HG03064 (cell line): ENCODE results near the gene SRGAP1.

Experiments
- ATAC-seq: cut with Tn5 transposase; IDR thresholded peaks from one replicate; pipeline ENCODE4 v1.9.1; 2021; ENCODE audit warnings: low read depth; ENCODE audit not compliant: unreplicated experiment

SRGAP1 gene

DNA sequence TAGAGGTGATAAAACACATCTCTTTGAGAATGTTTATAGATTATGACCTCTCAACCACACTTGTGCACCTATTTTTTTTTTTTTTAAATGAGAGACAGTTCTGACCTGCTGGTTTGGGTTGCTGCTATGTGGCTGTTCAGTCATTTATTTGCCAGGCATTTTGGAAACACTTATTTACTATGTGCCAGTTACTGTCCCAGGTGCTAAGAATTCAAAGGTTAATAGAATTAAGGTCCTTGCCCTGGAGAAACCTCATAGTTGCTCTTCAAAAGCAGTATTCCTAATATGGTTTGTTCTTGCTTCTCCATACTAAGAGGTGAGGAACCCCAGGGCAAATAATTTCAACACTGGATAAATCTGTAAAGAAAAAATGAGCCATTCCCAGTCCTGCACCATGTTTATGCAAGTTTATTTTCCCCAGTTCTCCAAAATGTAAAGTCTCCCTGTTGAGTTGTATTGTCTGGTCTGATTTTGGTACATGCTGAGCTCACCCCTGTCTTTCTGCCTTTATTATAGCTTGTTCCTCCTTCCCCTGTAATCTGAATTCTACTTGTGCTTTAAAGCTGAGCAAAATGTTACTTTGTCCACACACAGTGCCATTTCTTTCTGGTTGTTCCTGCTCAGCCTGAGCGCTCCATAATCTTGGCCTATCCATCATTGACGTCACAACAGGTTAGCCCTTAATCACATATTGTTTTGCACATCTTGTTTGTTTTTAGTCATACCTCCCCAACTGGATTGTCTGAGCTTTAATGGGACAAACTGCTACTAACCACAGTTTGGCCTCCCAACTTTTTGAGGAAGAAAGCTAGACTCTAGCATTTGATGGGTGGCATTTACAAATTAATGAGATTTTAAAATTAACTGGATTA is 56.7 kb downstream of the SRGAP1 start:
- no peak for ATAC-seq

DNA sequence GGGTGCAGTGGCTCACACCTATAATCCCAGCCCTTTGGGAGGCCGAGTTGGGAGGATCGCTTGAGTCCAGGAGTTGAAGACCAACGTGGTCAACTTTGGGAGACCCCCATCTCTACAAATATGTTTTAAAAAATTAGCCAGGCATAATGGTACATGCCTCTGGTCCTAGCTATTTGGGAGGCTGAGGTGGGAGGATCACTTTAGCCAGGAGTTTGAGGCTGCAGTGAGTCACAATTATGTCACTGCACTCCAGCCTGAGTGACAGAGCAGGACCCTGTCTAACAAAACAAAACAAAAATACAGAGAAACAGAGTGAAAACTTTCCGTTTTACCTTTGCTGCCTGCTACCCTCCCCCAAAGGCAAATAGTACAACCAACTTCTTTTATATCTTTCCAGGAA is 60.2 kb downstream of the SRGAP1 start:
- ATAC-seq: no peak

DNA sequence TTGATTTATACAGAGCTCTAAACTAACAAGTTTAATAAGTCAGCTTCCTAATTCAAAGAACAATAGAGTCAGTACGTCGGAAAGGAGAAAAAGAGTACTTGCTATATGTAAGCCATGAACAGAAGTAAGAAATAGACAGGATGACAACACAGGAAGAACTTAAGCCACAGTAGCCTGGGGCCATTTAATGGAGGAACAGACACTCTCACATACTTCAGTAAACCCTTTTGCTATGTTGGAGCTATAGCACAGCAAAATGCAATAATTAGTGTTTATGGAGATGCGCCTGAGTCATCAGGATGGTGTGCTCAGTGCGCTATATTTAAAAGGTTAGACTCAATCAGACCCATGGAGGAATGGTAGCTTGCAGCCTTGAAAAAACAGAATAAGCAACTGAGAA is 61.0 kb downstream of the SRGAP1 start:
- no peak for ATAC-seq

DNA sequence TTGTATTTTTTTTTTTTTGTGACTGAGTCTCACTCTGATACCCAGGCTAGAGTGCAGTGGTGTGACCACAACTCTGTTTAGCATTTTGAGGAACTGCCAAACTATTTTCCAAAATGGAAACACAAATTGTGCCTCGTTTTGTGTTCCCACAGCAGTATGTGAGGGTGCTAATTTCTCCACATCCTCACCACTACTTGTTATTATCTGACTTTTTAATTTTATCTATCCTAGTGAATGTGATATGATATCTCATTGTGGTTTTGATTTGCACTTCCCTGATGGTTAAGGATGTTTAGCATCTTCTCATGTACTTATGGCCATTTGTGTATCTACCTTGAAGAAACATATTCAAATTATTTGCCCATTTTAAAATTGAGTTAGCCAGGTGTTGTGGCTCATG is 62.4 kb downstream of the SRGAP1 start:
- no peak for ATAC-seq

DNA sequence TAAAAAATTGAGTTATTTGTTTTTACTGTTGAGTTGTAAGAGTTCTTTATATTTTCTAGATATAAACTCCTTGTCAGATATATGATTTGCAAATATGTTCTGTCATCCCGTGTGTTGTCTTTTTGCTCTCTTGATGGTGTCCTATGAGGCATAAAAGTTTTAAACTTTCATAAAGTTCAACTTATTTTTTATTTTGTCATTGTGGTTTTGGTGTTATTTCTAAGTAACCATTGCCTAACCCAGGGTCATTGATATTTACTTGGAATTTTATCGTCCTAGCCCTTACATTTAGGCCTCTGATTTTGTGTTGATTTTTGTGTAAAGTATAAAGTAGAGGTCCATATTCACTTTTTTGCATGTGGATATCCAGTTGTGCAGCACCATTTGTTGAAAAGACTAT is 63.1 kb downstream of the SRGAP1 start:
- no peak for ATAC-seq

DNA sequence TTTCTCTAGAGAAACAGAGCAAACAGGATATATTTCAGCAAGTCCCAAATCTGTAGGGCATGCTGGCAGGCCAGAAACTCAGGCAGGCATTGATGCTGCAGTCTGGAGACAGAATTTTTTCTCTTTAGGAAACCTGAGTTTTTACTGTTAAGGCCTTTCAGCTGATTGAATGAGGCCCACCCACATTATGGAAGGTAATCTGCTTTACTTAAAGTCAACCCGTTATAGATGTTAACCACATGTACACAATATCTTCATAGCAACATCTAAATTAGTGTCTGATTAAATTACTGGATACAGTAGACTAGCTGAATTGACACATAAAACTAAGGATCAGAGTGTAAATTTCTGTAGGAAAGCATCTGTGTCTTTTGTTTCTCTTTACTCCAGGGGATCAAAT is 65.2 kb downstream of the SRGAP1 start:
- ATAC-seq: no peak

DNA sequence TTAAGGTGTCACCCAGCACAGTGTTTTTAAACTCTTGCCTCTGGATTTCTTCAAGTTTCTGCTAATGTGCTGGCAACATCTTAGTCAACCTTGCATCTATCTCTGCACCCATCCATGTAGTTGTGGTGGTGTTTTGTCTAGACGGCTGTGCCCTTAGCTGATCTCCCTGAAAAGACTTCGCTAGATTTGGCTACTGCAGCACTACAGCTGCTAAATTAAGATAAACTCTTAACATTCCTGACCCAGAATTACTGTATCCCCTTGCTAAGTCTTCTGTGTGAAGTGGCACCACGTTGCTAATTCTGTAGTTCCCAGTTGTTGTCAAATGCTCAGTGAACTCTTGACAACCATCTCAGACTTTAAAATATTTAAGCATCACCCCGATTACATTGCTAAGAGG is 66.8 kb downstream of the SRGAP1 start:
- ATAC-seq: no peak

DNA sequence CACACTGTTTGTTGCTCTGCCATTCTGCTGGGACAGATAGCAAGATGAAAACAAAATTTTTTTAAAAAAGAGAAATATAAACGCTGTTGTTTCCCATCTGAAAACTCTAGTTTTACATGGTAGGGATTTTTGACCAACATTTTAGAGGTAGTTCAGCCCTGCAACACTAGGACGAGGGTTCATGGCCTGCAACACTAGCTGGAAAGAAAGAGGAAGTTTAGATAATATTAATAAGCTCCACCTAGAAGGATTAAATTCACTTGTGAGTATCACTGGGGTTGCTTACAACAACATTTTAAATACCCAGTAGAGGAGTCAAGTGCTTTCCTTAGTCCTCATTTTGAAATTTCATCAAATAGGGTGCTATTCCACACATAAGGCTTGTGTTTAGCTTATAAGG is 68.2 kb downstream of the SRGAP1 start:
- no peak for ATAC-seq

DNA sequence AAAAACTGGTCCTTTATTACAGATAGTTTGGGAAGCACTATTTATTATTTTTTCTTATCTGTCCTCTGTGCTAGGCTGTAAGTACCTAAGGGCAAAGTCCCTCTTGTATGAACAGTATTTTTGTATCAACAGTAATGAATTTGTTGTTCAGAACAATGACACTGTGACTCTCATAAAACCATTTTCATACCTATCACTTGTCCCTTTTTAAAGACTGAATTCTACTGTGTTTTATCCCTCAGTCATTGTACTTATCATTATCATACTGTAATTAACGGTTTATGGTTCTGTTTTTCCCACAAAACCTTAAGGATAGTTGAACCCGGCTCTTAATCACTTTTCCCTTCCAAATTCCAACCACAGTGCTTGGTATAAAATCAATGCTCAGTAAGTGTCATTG is 69.4 kb downstream of the SRGAP1 start:
- ATAC-seq: no peak

DNA sequence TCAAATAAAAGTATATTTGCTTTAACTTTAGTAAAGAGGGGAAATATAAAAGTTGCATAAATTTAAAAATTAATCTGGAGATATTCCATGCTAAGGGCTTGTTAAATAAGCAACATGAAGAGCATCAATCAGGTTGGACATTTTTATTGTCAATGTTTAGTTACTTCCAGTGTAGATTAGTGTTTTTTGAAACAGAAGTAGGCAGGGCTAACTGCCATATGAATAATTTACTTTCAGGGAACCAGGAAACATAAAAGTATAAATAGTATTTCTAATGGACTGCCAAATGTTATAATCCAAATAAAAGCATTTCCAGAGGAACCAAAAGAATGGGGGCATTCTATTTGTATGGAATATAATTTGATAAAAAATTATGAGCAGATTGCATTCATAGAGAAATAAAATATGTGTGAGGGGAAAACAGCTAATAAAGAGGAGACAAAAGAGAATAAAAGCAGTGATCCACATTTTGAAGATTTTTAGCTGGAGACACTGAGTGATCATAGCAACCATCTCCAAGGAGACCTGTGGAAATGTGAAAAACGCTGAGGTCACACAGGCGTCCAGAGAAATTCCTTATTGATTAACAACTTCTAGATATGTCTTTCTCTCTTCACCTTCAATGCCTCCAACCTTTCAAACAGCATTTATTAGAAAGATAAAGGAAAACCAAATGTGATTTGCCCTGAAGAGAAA is 70.8 kb downstream of the SRGAP1 start:
- no peak for ATAC-seq

DNA sequence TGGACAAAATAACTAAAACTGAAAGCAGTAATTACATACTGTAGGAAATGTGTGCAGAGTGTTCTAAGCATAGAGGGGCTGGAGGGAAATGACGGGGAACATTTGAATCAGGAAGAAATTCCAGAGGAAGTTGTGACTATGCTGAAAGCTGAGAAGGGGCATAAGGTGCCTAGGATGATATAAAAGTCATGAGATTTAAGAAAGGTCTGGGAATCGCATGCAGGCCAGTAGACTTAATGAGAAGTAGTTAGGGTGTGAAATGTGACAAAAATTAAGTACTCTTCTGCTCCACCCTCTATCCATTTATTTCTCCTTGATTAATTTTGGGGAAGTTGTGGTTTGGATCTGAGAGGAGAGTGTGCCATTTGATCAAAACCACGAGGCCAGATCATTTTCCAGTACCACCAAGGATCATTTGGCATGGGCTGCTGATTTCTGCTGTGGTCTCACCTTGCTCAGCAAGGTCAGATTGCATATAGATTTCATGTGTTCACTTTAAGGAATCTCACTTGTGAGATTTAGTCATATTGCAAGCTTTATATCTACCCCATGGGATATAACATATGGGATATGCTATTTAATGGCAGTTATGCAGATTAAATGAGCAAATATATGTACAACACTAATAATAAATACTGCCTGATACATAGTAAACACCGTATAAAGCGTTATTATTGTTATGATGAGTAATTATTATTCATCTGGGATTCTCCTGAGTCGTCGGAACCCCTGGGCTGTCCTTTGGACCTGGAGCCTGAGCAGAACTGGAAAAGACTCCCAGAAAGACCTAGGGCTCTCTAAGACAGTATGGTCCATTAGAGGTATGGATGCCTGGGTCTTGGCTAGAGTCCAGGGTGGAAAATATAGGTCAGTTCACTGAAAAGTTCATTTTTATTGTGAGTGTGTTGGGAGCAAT is 72.3 kb downstream of the SRGAP1 start:
- no peak for ATAC-seq

DNA sequence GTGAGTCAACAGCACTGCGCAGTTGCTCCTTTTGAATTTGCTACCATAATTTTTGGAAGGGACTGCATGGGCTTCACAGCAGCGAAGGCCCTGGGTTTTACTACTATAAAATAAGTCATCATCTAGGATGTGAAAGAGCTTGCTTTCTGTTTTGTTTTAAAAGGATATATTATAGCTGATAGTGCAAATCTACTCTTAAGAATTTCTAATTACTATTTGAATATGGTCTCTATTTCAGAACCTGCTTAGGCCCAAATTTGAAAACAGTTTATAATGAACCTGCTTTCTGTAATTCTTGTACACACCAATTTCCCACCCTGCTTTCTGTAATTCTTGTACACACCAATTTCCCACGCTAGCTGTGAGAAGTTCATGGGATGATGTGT is 73.0 kb downstream of the SRGAP1 start:
- ATAC-seq: no peak

DNA sequence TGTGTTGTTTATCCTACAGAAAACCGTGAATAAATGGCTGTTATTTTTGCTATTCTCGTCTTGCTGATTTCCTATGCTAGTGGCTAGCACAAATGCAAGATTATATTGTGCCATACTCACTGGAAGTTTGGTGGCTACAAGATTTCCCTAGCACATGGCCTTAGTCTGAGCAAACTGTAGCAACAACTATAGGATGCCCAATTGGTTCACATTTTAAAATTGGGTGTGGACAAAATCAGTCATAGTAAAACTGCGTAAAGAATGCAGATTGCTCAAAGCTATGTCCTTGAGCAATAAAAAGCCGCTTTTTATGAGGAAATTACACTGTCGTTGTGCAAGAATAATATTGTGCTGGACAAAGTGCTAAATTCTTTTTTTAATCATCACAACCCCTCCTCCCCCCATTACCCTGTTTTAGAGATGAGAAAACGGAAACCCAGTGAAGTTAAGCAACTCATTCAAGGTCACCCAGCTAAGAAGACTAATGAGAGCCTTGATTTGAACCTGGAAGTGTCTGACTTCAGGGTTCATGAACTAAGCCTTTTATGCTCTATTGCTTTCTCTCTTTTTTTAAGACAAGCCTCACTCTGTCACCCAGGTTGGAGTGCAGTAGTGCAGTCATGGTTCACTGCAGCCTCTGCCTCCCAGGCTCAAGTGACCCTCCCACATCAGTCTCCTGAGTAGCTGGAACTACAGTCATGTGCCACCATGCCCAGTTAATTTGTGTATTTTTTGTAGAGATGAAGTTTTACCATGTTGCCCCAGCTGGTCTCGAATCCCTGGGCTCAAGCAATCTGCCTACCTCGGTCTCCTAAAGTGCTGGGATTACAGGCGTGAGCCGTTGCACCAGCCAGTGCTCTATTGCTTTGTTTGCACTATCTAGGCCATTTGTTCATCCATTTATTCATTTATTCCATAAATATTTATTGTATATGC is 73.6 kb downstream of the SRGAP1 start:
- ATAC-seq: peak; percentile 80

DNA sequence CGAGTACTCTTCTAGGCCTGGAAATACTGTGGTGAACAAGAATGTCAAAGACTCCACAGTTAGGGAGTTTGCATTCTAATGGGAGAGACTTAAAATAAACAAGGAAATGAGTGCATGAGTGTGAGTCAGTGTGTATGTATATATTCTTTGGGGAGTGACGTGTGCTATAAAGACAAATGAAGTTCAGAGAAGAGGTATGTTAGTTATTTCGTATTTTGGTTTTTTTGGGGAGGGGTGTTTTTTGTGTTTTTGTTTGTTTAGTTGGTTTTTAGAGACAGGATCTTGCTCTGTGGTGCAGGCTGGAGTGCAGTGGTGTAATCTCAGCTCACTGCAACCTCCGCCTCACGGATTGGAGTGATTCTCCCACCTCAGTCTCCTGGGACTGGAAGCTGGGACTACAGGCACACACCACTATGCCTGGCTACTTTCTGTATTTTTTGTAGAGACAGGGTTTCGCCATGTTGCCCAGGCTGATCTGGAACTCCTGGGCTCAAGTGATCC is 74.3 kb downstream of the SRGAP1 start:
- ATAC-seq: no peak

DNA sequence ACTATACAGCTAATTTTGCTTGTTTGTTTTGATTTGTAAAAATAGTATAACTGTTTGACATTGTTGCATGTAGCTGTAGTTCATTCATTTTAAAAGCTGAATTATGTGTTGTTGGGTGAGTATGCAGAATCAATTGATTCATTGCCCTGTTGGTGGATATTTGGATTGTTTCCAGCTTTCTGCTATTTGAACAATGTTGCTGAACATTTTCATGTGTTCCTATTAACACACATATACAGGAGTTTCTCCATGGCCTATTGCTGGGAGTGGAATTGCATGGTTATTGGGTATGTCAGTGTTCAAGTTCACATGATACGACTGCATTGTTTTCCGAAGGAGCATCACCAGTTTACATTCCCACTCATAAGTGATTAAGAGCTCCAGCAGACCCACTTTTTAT is 75.3 kb downstream of the SRGAP1 start:
- ATAC-seq: no peak

DNA sequence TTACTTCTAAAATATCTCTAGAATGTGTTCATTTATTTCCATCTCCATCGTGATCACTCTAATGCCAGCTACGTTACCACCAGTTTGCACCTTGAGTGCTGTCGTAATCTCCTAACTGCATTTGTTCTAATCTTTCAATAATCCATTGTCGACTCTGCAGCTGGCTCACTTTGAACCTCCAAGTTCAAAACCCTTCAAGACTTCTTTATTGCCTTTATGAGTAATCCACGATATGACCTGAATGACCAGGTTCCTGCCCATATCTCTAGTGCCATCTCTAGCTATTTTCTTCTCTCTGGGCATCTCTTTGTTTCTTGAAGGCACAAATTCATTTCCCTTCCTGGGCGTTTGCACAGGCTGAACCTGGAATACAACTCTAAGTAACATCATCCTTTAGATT is 76.7 kb downstream of the SRGAP1 start:
- no peak for ATAC-seq

DNA sequence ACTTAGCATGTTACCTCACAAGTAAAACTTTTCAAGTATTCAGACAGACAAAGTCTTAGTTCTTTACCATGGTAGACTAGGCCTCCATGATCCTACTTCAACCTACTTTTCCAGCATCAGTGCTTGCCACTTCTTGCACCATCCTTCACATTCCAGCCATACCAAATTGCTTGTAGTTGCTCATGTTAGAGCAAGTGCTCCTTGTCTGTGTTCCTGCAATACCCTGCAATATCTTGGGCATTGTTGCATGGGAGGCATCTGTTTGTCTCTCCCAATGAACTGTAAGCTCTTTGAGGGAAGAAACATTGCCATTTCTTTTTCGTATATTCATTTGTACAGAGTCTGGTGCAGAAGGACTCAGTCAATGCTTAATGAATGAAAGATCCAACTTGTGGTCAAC is 78.0 kb downstream of the SRGAP1 start:
- ATAC-seq: no peak

DNA sequence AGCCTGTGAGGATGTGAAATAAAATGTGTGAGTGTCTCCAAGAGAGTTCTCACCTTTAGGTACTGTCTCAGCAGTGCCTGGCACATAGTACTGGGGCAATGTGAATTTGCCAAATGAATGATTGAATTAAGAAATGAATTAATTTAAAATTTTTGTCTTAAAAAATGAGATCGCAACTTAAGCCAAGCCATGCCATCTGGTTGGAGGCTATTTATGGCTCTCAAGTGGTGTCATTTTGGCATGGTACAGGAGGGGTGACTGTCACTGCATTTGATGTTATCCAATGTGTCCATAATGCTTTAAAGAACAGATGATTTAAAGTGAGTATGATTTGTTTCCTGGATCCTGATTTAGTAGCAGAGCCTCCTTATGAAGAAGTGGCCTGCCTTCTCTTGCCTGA is 80.3 kb downstream of the SRGAP1 start:
- ATAC-seq: no peak

DNA sequence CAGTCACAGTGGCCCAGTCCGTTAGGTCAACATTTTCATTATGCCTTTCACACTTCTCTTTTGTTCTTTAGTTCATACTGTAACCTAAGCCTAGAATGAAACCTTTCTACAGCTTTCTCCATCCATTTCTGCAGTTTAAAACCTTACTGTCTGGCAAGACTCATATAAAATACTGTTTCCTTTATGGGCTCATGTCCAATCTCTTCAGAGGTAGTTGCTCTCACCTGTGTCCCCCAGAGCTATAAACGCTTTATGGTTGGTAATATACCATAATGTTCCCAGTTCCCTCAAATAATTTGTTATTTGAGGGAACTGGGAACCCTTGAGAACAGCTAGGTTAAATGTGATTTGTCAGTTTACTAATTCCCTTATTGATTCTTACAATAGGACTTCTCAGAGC is 83.0 kb downstream of the SRGAP1 start:
- no peak for ATAC-seq

DNA sequence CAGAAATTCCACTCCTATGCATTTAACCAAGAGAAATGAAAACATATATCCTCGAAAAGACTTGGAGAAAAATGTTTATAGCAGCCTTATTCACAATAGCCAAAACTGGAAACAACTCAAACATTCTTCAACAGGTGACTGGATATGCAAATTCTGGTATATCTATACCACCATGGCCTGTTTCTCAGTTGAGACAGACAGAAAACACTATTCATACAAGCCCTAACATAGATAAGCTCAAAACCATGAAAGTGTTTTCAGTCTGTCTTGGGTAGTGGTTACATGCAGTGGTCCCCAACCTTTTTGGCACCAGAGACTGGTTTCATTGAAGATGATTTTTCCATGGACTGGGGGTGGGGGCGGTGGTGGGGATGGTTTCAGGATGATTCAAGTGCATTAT is 83.8 kb downstream of the SRGAP1 start:
- no peak for ATAC-seq
